CD4-positive, alpha-beta T cell treated with Interferon gamma for 1 hour (primary cell): ENCODE results near the gene HSF4.
A peak's percentile ranks its signal among the peaks of the same experiment; 100 is the strongest.

Experiments
- DNase-seq: peaks from one replicate; pipeline ENCODE4 v3.0.0-alpha.2; 2020

Gene HSF4

GRCh38 chr16:67185651-67186134, 21.1 kb downstream of the HSF4 start:
- DNase-seq: no peak

GRCh38 chr16:67186550-67186950, 22.0 kb downstream of the HSF4 start:
- no peak for DNase-seq

- DNase-seq: no peak
Observed at GRCh38 chr16:67187175-67187890, 22.8 kb downstream of the HSF4 start.

GRCh38 chr16:67188323-67188722, 23.8 kb downstream of the HSF4 start:
- no peak for DNase-seq

GRCh38 chr16:67188798-67189197, 24.3 kb downstream of the HSF4 start:
- DNase-seq: no peak

GRCh38 chr16:67190041-67190440, 25.5 kb downstream of the HSF4 start, which contains the start of gene EXOC3L1:
Gene EXOC3L1 (minus strand): TSS chr16:67190136. CDS start chr16:67189676, 460 bp downstream.
- no peak for DNase-seq

- DNase-seq: no peak
Observed at GRCh38 chr16:67190448-67191399, 26.2 kb downstream of the HSF4 start.

GRCh38 chr16:67191411-67191994, 27.0 kb downstream of the HSF4 start:
- DNase-seq: no peak

GRCh38 chr16:67191995-67192681, 27.6 kb downstream of the HSF4 start, which contains the start of gene E2F4:
Gene E2F4 (plus strand): TSS chr16:67192155. CDS start chr16:67192228, 73 bp downstream.
- peak; percentile 84 for DNase-seq

GRCh38 chr16:67192781-67193361, 28.3 kb downstream of the HSF4 start:
- no peak for DNase-seq

- DNase-seq: no peak
Observed at GRCh38 chr16:67193536-67193935, 29.0 kb downstream of the HSF4 start.

- DNase-seq: no peak
Observed at GRCh38 chr16:67194260-67194659, 29.7 kb downstream of the HSF4 start.

GRCh38 chr16:67195676-67196075, 31.1 kb downstream of the HSF4 start:
- no peak for DNase-seq

- DNase-seq: no peak
Observed at GRCh38 chr16:67196881-67197280, 32.3 kb downstream of the HSF4 start.

GRCh38 chr16:67197704-67198103, 33.2 kb downstream of the HSF4 start:
- no peak for DNase-seq

- no peak for DNase-seq
Observed at GRCh38 chr16:67198238-67198734, 33.7 kb downstream of the HSF4 start.

GRCh38 chr16:67199011-67199807, 34.7 kb downstream of the HSF4 start, which contains the start of gene ELMO3:
Gene ELMO3 (plus strand): TSS chr16:67199131. CDS start chr16:67199327, 196 bp downstream.
- no peak for DNase-seq

- no peak for DNase-seq
Observed at GRCh38 chr16:67199808-67200198, 35.3 kb downstream of the HSF4 start.

- DNase-seq: no peak
Observed at GRCh38 chr16:67200491-67200890, 35.9 kb downstream of the HSF4 start.

- no peak for DNase-seq
Observed at GRCh38 chr16:67201411-67202345, 37.1 kb downstream of the HSF4 start.
